ENCODE measurements around the gene PGAM1. TPM values are rescaled to one million over a fixed set of nuclear protein-coding genes. Genes with fewer than 3 reads are reported as not detected.

The PGAM1 gene
- total and polyA plus RNA-seq, 2 of the 4 experiments (the other 2 are of a cell fraction): 686 to 841 TPM

- H2AK5ac ChIP-seq (ENCODE audit: low read depth, low read length): no peak overlapping the region
- no peak overlapping the region for H3K4me2 ChIP-seq (ENCODE audit: low read depth, low read length)
- no peak overlapping the region for H2BK120ac ChIP-seq (ENCODE audit: low read depth, low read length)
- no peak overlapping the region for H3K27ac ChIP-seq (ENCODE audit: insufficient read depth, low read length)
- H3K79me1 ChIP-seq (ENCODE audit: low read depth in 1 of 2, low read length in 2 of 2): peaks cover 0 to 2% of the 10 kb centered on the region in 2 experiments; a peak in 2 of 4 replicates
- H3K18ac ChIP-seq (ENCODE audit: low read depth, low read length): no peak overlapping the region
- no peak overlapping the region for H3K4me3 ChIP-seq (ENCODE audit: insufficient read depth, low read depth, low read length)
- POLR2A ChIA-PET (ENCODE audit: unreplicated experiment): no interaction called here
- no peak overlapping the region for H4K91ac ChIP-seq (ENCODE audit: insufficient read depth, low read depth, low read length)
- H3K4me1 ChIP-seq (ENCODE audit: control insufficient read depth, insufficient read depth, low read length): no peaks in the 10 kb centered on the region
- H3K4ac ChIP-seq (ENCODE audit: low read depth, low read length): no peak overlapping the region
- no peak overlapping the region for H3K23ac ChIP-seq (ENCODE audit: low read depth, low read length)
- ATAC-seq (ENCODE audit: low read depth) (no peak), DNase-seq (no peak)
- no TSS peak for BruUV-seq (replicated peaks)
- intact Hi-C loops (cut with micrococcal nuclease): no loop called here
- CTCF ChIA-PET: no interaction called here
- dilution Hi-C loops (cut with HindIII; ENCODE audit: low sequenced_read_pairs, unreplicated experiment): no loop called here
- in situ Hi-C loops (cut with MboI; ENCODE audit: low sequenced_read_pairs): no loop called here
- H4K5ac ChIP-seq (ENCODE audit: low read depth, low read length): no peak overlapping the region
- no peaks in the 10 kb centered on the region for H4K20me1 ChIP-seq (ENCODE audit: insufficient read depth, low read length)
- H3K27me3 ChIP-seq (ENCODE audit: control insufficient read depth, insufficient read depth, low read length): no peaks in the 10 kb centered on the region
- H3K9me3 ChIP-seq (ENCODE audit: control insufficient read depth, insufficient read depth, low read length): no peaks in the 10 kb centered on the region
- H2BK5ac ChIP-seq (ENCODE audit: low read depth, low read length, poor library complexity, severe bottlenecking): no peak overlapping the region
- no peak overlapping the region for H3K9ac ChIP-seq (ENCODE audit: low read depth, low read length)
- no peak overlapping the region for H3K14ac ChIP-seq (replicated peaks; ENCODE audit: low read depth, low read length)
- H3K9me1 ChIP-seq (ENCODE audit: insufficient read depth, low read length): no peaks in the 10 kb centered on the region; the same call in 1 of the 2 replicates
- H2AFZ ChIP-seq (replicated peaks; ENCODE audit: low read length, poor library complexity): no peak overlapping the region
- WGBS, 2 experiments (ENCODE audit: extremely low coverage in 2 of 2, insufficient read length in 1 of 2): no CpG with 5 or more reads among the region's 5 CpGs
- no peak overlapping the region for H2BK20ac ChIP-seq (ENCODE audit: low read depth, low read length)
- no peak overlapping the region for H2AK9ac ChIP-seq (replicated peaks; ENCODE audit: low read depth, low read length, poor library complexity)
- H2BK15ac ChIP-seq (ENCODE audit: low read depth, low read length): no peak overlapping the region
- no peak overlapping the region for H3K56ac ChIP-seq (ENCODE audit: extremely low read depth, insufficient read depth, low read length)
- TF ChIP-seq BHLHE40 (IDR thresholded peaks at IDR 0.05; ENCODE audit: low read depth, low read length): no peak
- TF ChIP-seq RFX5 (IDR thresholded peaks at IDR 0.05; ENCODE audit: low read depth, low read length): no peak
- no peak overlapping the region for H4K8ac ChIP-seq (ENCODE audit: low read depth in 2 of 2, low read length in 2 of 2)
- peaks cover 35% of the 10 kb centered on the region for H3K36me3 ChIP-seq (ENCODE audit: control insufficient read depth, insufficient read depth, low read length)
These were observed 37.8 kb upstream of the PGAM1 start for GRCh38 chr10:97388152-97388551.
